CMK (cell line): ENCODE measurements around the gene RGS16.
A peak's percentile ranks its signal among the peaks of the same experiment; 100 is the strongest.

ENCODE experiments used
- DNase-seq: peaks from one replicate; pipeline ENCODE4 v3.0.0-alpha.2; 2010; ENCODE audit warnings: low read depth

The RGS16 gene

GRCh38 chr1:182629499-182630096, 25.4 kb upstream of the RGS16 start:
- peak; percentile 85 for DNase-seq

GRCh38 chr1:182629080-182629479, 24.9 kb upstream of the RGS16 start:
- no peak for DNase-seq

GRCh38 chr1:182628657-182629056, 24.5 kb upstream of the RGS16 start:
- DNase-seq, result no peak

GRCh38 chr1:182627622-182628021, 23.4 kb upstream of the RGS16 start:
- no peak for DNase-seq

- DNase-seq, result no peak
These were observed 22.3 kb upstream of the RGS16 start for GRCh38 chr1:182626527-182626926.

GRCh38 chr1:182625719-182626504, 21.7 kb upstream of the RGS16 start:
- no peak for DNase-seq

GRCh38 chr1:182625024-182625423, 20.8 kb upstream of the RGS16 start:
- DNase-seq, result no peak

GRCh38 chr1:182624577-182624976, 20.4 kb upstream of the RGS16 start:
- DNase-seq, result no peak

- DNase-seq, result no peak
These were observed 18.8 kb upstream of the RGS16 start for GRCh38 chr1:182622901-182623528.

- DNase-seq, result no peak
These were observed 17.7 kb upstream of the RGS16 start for GRCh38 chr1:182621906-182622305.

GRCh38 chr1:182620924-182621585, 16.9 kb upstream of the RGS16 start:
- no peak for DNase-seq

- no peak for DNase-seq
These were observed 13.7 kb upstream of the RGS16 start for GRCh38 chr1:182617734-182618351.

GRCh38 chr1:182617014-182617429, 12.8 kb upstream of the RGS16 start:
- no peak for DNase-seq

GRCh38 chr1:182616130-182617013, 12.2 kb upstream of the RGS16 start:
- peak; percentile 94 for DNase-seq

- DNase-seq, result no peak
These were observed 11.4 kb upstream of the RGS16 start for GRCh38 chr1:182615468-182616129.

- peak; percentile 81 for DNase-seq
These were observed 10.7 kb upstream of the RGS16 start for GRCh38 chr1:182614796-182615454.

- no peak for DNase-seq
These were observed 7.6 kb upstream of the RGS16 start for GRCh38 chr1:182611787-182612186.

- no peak for DNase-seq
These were observed 7.1 kb upstream of the RGS16 start for GRCh38 chr1:182611326-182611725.

- no peak for DNase-seq
These were observed 6.5 kb upstream of the RGS16 start for GRCh38 chr1:182610606-182611194.
